ENCODE results near the gene MYO1D. TPM values are rescaled to one million over a fixed set of nuclear protein-coding genes. Genes with fewer than 3 reads are reported as not detected.

Gene MYO1D
- total and polyA plus RNA-seq, 5 donors from 2014 or later: 1.5 to 8.2 (median 2.7) TPM

DNA sequence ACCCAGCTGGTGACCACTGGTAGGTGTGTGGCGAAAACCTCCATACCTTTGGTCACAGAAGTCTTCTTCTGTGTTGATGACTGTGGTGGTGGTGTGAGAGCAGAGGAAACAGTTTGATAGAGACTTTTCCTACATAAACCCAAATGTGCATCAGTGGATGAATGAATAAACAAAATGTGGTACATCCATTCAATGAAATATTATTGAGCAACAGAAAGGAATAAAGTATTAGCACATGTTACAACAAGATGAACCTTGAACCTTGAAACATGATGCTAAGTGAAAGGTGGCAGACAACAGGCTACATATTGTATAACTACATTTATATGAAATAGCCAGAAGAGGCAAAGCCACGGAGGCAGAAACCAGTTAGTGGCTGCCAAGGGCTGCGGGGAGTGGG, 374.9 kb downstream of the MYO1D start:
- H3K27me3 Mint-ChIP-seq: no peaks in the 10 kb centered on the region
- H3K27me3 ChIP-seq (ENCODE audit: control insufficient read depth, insufficient read depth, low read length): no peaks in the 10 kb centered on the region
- ATAC-seq (ENCODE audit: low read depth in 2 of 2) (no peak), DNase-seq (no peak)
- peak overlapping the region; percentile 98 to 99 (median 99) for H3K27ac Mint-ChIP-seq
- H3K36me3 ChIP-seq (ENCODE audit: control insufficient read depth, insufficient read depth, low read length): no peaks in the 10 kb centered on the region
- peaks cover 27 to 73% (median 46%) of the 10 kb centered on the region in 4 donors for H3K4me1 Mint-ChIP-seq
- H3K4me3 ChIP-seq (ENCODE audit: low read depth, low read length): no peak overlapping the region
- peaks cover 0 to 1% (median 0%) of the 10 kb centered on the region in 7 donors for H3K9me3 Mint-ChIP-seq
- peak overlapping the region; percentile 85 for H3K27ac ChIP-seq (ENCODE audit: insufficient read depth, low read length, poor library complexity, severe bottlenecking)
- H3K4me1 ChIP-seq (ENCODE audit: control insufficient read depth, insufficient read depth, low read length, poor library complexity, severe bottlenecking): peaks cover 50% of the 10 kb centered on the region
- peak overlapping the region; percentile 15 to 66 (median 40) for H3K4me3 Mint-ChIP-seq
- no peaks in the 10 kb centered on the region for H3K36me3 Mint-ChIP-seq
- H3K9me3 ChIP-seq (ENCODE audit: control insufficient read depth in 2 of 2, low read length in 2 of 2): no peaks in the 10 kb centered on the region

DNA sequence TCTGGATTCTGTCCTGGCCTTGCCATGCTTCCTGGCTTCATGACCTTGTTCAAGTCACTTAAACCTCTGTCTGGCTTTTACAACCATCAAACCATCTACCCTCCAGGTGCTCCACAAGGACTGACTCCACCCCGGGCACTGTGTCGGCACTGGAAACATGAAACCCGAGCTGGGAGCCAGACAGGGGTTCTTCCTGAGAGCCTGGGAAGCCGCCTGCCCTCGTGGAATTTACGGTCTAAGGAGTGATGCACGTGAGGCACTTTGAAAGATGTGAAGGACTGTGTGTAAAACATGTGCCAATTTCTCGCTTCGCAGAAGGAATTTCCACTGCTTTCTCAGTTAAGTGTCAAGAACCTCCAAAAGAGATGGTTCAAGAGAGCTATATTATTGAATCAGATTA, 378.5 kb downstream of the MYO1D start:
- Mint-ChIP-seq H3K9me3 (peaks cover 0 to 1% (median 0%) of the 10 kb centered on the region in 7 donors), H3K27me3 (no peaks in the 10 kb centered on the region), H3K36me3 (no peaks in the 10 kb centered on the region), H3K4me1 (peaks cover 10 to 51% (median 23%) of the 10 kb centered on the region in 4 donors), H3K27ac (peak overlapping the region in 2 of 3 donors; percentile 64 to 76), H3K4me3 (no peak overlapping the region)
- Histone ChIP-seq H3K4me1 (ENCODE audit: control insufficient read depth, insufficient read depth, low read length, poor library complexity, severe bottlenecking) (peaks cover 24% of the 10 kb centered on the region), H3K4me3 (ENCODE audit: low read depth, low read length) (no peak overlapping the region), H3K9me3 (ENCODE audit: control insufficient read depth in 2 of 2, low read length in 2 of 2) (no peaks in the 10 kb centered on the region), H3K27me3 (ENCODE audit: control insufficient read depth, insufficient read depth, low read length) (no peaks in the 10 kb centered on the region), H3K27ac (ENCODE audit: insufficient read depth, low read length, poor library complexity, severe bottlenecking) (no peak overlapping the region), H3K36me3 (ENCODE audit: control insufficient read depth, insufficient read depth, low read length) (no peaks in the 10 kb centered on the region)
- no peak for ATAC-seq (ENCODE audit: low read depth in 2 of 2)
- DNase-seq: no peak

DNA sequence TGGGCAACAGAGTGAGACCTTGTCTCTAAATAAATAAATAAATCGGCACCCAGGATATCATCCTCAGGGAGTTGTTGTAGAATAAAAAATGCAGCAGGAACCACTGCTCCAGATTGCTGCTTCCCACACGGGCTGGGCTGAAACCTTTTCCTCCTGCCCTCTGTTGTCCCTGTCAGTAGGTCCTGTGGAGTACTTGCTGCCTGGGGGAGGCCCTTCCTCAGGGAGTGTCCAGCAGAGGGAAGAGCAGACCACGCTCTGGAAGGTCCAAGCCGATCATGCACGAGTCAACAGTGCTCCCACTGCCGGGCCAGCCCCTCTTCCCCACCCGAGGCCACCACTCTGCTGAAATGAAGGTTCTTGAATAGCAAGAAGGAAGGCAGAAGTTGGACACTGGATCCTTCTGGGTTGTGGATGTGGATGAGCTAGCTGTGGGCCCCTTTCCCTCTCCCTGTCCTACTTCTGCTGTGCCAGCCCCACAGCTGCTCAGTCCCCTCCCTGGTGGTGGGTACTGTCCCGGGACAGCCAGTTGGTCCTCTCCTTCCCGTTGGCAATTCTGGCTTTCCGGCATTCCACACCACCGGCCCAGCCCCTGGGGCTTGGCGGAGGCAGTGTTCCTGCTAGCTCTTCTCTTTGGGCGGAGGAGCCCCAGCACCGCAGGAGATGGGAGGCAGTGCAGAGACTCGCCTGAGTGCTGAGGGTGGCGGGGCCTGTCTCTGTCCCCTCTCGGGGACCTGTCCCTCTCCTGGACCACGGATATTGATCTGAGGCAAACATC, 379.3 kb downstream of the MYO1D start:
- no peak overlapping the region for H3K4me3 ChIP-seq (ENCODE audit: low read depth, low read length)
- H3K36me3 ChIP-seq (ENCODE audit: control insufficient read depth, insufficient read depth, low read length): no peaks in the 10 kb centered on the region
- Mint-ChIP-seq H3K4me1 (peaks cover 11 to 51% (median 23%) of the 10 kb centered on the region in 4 donors), H3K36me3 (no peaks in the 10 kb centered on the region), H3K27ac (peak overlapping the region in 2 of 3 donors; percentile 48 to 76), H3K27me3 (no peaks in the 10 kb centered on the region), H3K9me3 (peaks cover 0 to 1% (median 0%) of the 10 kb centered on the region in 7 donors), H3K4me3 (no peak overlapping the region)
- DNase-seq (no peak), ATAC-seq (ENCODE audit: low read depth in 2 of 2) (no peak)
- peaks cover 24% of the 10 kb centered on the region for H3K4me1 ChIP-seq (ENCODE audit: control insufficient read depth, insufficient read depth, low read length, poor library complexity, severe bottlenecking)
- no peak overlapping the region for H3K27ac ChIP-seq (ENCODE audit: insufficient read depth, low read length, poor library complexity, severe bottlenecking)
- H3K27me3 ChIP-seq (ENCODE audit: control insufficient read depth, insufficient read depth, low read length): no peaks in the 10 kb centered on the region
- H3K9me3 ChIP-seq (ENCODE audit: control insufficient read depth in 2 of 2, low read length in 2 of 2): no peaks in the 10 kb centered on the region

DNA sequence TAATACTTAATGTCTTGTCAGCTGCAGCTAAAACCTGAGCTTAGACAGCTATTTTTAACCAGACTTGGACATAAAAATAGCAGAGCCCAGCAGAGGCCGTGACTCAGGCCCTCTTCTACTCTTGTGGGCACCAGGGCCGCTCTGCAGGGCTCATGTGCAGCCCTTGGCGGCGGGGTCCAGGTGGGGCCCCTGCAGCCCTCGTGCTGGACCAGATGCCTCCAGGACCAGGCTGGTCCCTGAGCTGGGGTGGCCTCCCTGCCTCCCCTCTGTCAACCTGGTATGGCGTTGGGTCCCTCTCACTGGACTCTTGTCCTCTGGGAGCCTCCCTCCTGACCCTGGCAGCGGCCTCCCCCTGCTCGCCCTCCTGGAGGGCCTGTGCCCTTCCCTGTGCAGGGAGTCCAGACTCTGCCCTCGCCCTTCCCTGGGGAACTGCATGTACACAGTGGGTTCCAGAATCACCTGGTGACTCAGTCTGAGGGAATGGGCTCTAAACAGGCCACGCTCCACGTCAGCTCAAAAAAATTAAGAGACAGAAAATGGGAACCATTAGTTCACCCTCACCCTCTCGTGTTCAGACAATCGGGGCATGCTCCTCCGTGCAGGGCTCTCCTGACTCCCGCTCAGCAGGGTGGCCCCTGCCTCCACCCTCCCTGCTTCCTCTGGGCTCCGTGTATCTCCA, 380.4 kb downstream of the MYO1D start:
- Mint-ChIP-seq H3K4me1 (peaks cover 9 to 51% (median 21%) of the 10 kb centered on the region in 4 donors), H3K4me3 (peak overlapping the region in 1 of 4 donors; percentile 8)
- peaks cover 29% of the 10 kb centered on the region for H3K4me1 ChIP-seq (ENCODE audit: control insufficient read depth, insufficient read depth, low read length, poor library complexity, severe bottlenecking)

DNA sequence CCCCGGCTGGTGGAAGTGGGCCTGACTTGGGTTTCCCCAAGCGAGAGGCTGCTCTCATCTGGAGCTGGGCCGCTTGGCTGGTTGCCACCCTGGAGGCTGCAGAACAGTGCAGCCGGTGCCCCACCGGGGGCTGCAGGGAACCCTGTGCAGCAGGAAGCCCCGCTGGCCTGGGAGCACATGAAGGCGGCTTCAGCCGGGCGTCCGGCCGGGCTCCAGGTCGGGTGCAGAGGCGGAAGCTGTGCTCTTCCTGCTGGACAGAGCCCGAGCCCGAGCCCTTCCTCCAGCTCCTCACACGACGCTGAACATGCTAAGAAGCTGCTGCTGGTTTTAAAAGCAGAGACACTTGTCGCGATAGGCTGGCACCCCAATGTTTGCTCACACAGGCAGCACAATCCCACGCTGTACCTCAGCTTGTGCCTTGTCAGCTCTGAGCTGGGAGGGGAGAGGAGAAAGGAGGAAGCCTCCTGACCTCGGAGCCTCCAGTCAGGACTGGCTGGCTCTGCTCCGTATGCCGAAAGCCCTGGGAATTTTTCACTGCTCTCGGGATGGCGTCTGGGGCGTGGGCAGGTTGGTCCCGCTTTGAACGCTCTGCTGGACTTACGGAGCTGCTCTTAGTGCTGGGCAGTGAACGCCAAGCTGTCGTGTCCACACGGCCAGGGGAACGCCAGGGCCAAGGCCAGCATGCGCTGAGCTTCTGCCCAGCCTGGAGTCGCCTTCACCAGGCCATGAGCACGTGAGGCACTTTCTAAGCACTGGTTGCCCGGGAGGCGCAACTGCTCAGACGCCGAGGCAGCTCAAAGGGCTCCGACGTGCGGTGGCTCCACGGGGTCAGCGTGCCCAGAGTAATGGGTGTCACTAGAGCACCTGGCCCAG, 381.3 kb downstream of the MYO1D start:
- no peak overlapping the region for H3K27ac ChIP-seq (ENCODE audit: insufficient read depth, low read length, poor library complexity, severe bottlenecking)

More for the DNA sequence above, 380.4 kb downstream of the MYO1D start:
- Histone ChIP-seq H3K4me3 (ENCODE audit: low read depth, low read length) (no peak overlapping the region), H3K36me3 (ENCODE audit: control insufficient read depth, insufficient read depth, low read length) (no peaks in the 10 kb centered on the region), H3K27ac (ENCODE audit: insufficient read depth, low read length, poor library complexity, severe bottlenecking) (no peak overlapping the region), H3K9me3 (ENCODE audit: control insufficient read depth in 2 of 2, low read length in 2 of 2) (no peaks in the 10 kb centered on the region), H3K27me3 (ENCODE audit: control insufficient read depth, insufficient read depth, low read length) (no peaks in the 10 kb centered on the region)
- H3K36me3 Mint-ChIP-seq: peaks cover 4% of the 10 kb centered on the region
- H3K9me3 Mint-ChIP-seq: peaks cover 0 to 1% (median 0%) of the 10 kb centered on the region in 7 donors
- no peak for ATAC-seq (ENCODE audit: low read depth in 2 of 2)
- H3K27me3 Mint-ChIP-seq: no peaks in the 10 kb centered on the region
- DNase-seq: no peak
- H3K27ac Mint-ChIP-seq: peak overlapping the region in 2 of 3 donors; percentile 49 to 55

DNA sequence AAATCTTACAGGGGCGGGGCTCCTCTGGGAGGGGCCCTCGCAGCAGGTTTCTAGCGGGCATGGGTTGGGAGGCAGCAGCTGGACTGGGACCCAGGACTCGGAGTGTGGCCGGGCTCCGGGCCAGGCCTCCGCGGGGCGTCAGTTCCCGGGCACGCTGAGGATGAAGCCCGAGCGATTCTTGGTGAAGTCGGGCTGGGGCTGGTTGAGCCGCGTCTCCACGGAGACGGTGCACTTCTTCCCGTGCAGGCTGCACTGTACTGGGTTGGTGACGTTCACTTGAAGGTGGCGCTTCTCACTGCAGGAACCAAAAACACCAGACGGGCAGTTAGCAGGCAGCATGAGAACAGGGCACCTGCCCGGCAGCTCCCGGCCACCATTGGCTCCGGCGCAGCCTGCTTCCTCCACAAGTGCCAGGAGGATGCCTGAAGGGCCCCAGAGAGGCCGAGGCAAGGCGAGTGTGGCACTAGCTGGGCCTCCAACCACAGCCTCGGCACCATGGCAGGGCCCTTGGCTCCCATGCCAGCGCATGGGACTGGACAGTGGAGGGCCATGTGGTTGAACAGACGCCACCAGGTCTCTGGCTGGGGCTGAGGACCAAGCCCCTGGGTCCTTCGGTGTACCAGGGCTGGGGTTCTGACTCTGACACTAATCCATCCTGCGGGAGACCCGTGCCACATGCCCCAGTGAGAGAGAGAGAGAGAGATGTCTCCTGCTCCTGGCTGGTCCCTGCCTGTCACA, 382.1 kb downstream of the MYO1D start:
- H3K4me1 ChIP-seq (ENCODE audit: control insufficient read depth, insufficient read depth, low read length, poor library complexity, severe bottlenecking): peaks cover 39% of the 10 kb centered on the region
- H3K27ac ChIP-seq (ENCODE audit: insufficient read depth, low read length, poor library complexity, severe bottlenecking): no peak overlapping the region
- H3K4me3 ChIP-seq (ENCODE audit: low read depth, low read length): no peak overlapping the region
- peak overlapping the region in 1 of 3 donors; percentile 65 for H3K27ac Mint-ChIP-seq
- peaks cover 8% of the 10 kb centered on the region for H3K36me3 Mint-ChIP-seq
- H3K36me3 ChIP-seq (ENCODE audit: control insufficient read depth, insufficient read depth, low read length): peaks cover 4% of the 10 kb centered on the region
- peaks cover 9 to 62% (median 19%) of the 10 kb centered on the region in 4 donors for H3K4me1 Mint-ChIP-seq
- H3K4me3 Mint-ChIP-seq: no peak overlapping the region
- ATAC-seq (ENCODE audit: low read depth in 2 of 2): no peak
- peaks cover 0 to 1% (median 0%) of the 10 kb centered on the region in 7 donors for H3K9me3 Mint-ChIP-seq
- no peak for DNase-seq
- no peaks in the 10 kb centered on the region for H3K9me3 ChIP-seq (ENCODE audit: control insufficient read depth in 2 of 2, low read length in 2 of 2)
- H3K27me3 Mint-ChIP-seq: no peaks in the 10 kb centered on the region
- no peaks in the 10 kb centered on the region for H3K27me3 ChIP-seq (ENCODE audit: control insufficient read depth, insufficient read depth, low read length)

More for the DNA sequence above, 381.3 kb downstream of the MYO1D start:
- Mint-ChIP-seq H3K4me1 (peaks cover 9 to 54% (median 17%) of the 10 kb centered on the region in 4 donors), H3K4me3 (no peak overlapping the region), H3K9me3 (peaks cover 0 to 1% (median 0%) of the 10 kb centered on the region in 7 donors), H3K27me3 (no peaks in the 10 kb centered on the region), H3K36me3 (peaks cover 4% of the 10 kb centered on the region), H3K27ac (peak overlapping the region in 1 of 3 donors; percentile 46)
- no peaks in the 10 kb centered on the region for H3K36me3 ChIP-seq (ENCODE audit: control insufficient read depth, insufficient read depth, low read length)
- peaks cover 33% of the 10 kb centered on the region for H3K4me1 ChIP-seq (ENCODE audit: control insufficient read depth, insufficient read depth, low read length, poor library complexity, severe bottlenecking)
- DNase-seq: no peak
- no peaks in the 10 kb centered on the region for H3K27me3 ChIP-seq (ENCODE audit: control insufficient read depth, insufficient read depth, low read length)
- no peak overlapping the region for H3K4me3 ChIP-seq (ENCODE audit: low read depth, low read length)
- no peaks in the 10 kb centered on the region for H3K9me3 ChIP-seq (ENCODE audit: control insufficient read depth in 2 of 2, low read length in 2 of 2)
- ATAC-seq (ENCODE audit: low read depth in 2 of 2): no peak
